ENCODE measurements around the gene LGR4. TPM values are rescaled to one million over a fixed set of nuclear protein-coding genes. Genes with fewer than 3 reads are reported as not detected.

The LGR4 gene
- total and polyA plus RNA-seq, 9 of the 15 experiments (the other 6 are each of a cell fraction or from before 2014, with no cell fraction given) = 0.94 to 10.1 (median 5.8) TPM

GRCh38 chr11:27367881-27368280 is 104.7 kb downstream of the LGR4 start:
- no peak for TF ChIP-seq ASH1L (IDR thresholded peaks at IDR 0.05; ENCODE audit: borderline replicate concordance, low read depth, partially characterized antibody)
- TF ChIP-seq U2AF2 (optimal IDR thresholded peaks at IDR 0.05; ENCODE audit: low read depth, low read length) = no peak
- no peak for TF ChIP-seq HOXB6 (CRISPR knock-in tag; IDR thresholded peaks at IDR 0.05; ENCODE audit: borderline replicate concordance)
- TF ChIP-seq NR2C1 (IDR thresholded peaks at IDR 0.05) = no peak
- TF ChIP-seq NR2C1 (tag; IDR thresholded peaks at IDR 0.05) = no peak
- no peak for TF ChIP-seq ERF (CRISPR knock-in tag; IDR thresholded peaks at IDR 0.05)
- no peak for TF ChIP-seq JUN (IDR thresholded peaks at IDR 0.05; ENCODE audit: borderline replicate concordance, low read depth, low read length)
- TF ChIP-seq JUN (CRISPR knock-in tag; IDR thresholded peaks at IDR 0.05; ENCODE audit: borderline replicate concordance) = no peak
- TF ChIP-seq NUFIP1 (IDR thresholded peaks at IDR 0.05; ENCODE audit: partially characterized antibody) = no peak
- TF ChIP-seq MCM2 (IDR thresholded peaks at IDR 0.05; ENCODE audit: low read depth) = no peak
- intact Hi-C loops (cut with micrococcal nuclease) (no loop called here), in situ Hi-C loops (cut with MboI) (no loop called here)
- H3K9ac ChIP-seq (ENCODE audit: insufficient read depth in 1 of 2, low read depth in 2 of 2, low read length in 2 of 2) = no peak overlapping the region
- 81% methylated on average over 10 of the region's 10 CpGs for WGBS (ENCODE audit: insufficient coverage, low coverage, missing lambda C conversion rate)
- POLR2A ChIA-PET = interaction anchor here (0.6 kb wide), 1 partner anchor 92 kb away, joined by 3 read pairs; no protein-coding TSS in a partner anchor
- H3K4me2 ChIP-seq (ENCODE audit: insufficient read depth, low read length) = no peak overlapping the region
- no peak overlapping the region for H2AFZ ChIP-seq (ENCODE audit: low read depth, low read length)
- H3K79me2 ChIP-seq (ENCODE audit: control insufficient read depth, insufficient read depth, low read length) = no peaks in the 10 kb centered on the region; the same call in 2 of the 3 replicates
- DNase-seq (ENCODE audit: extremely low read depth in 1 of 4, low spot score in 3 of 4) (no peak), ATAC-seq (no peak), FAIRE-seq (no peak)
- no peaks in the 10 kb centered on the region for H4K20me1 ChIP-seq (replicated peaks; ENCODE audit: control insufficient read depth, insufficient read depth, low read length)
- H3K4me1 ChIP-seq (replicated peaks in 1 of 2; ENCODE audit: control insufficient read depth in 2 of 2, insufficient read depth in 2 of 2, low read length in 2 of 2) = peaks cover 20 to 34% of the 10 kb centered on the region in 2 experiments
- no peaks in the 10 kb centered on the region for H3K27me3 ChIP-seq (ENCODE audit: control insufficient read depth in 2 of 2, insufficient read depth in 2 of 2, low read length in 2 of 2)
- no peak overlapping the region for H3K4me3 ChIP-seq
- no peak overlapping the region for H3K27ac ChIP-seq (ENCODE audit: extremely low read depth, low read depth, low read length)
- CTCF ChIA-PET (ENCODE audit: low intra/inter-chr PET ratio) = no interaction called here
- BruUV-seq (replicated peaks) = no TSS peak
- H3K9me1 ChIP-seq (ENCODE audit: control insufficient read depth, insufficient read depth, low read length) = no peaks in the 10 kb centered on the region
- no peaks in the 10 kb centered on the region; the same call in 2 of the 3 replicates for H3K36me3 ChIP-seq (ENCODE audit: control insufficient read depth, insufficient read depth, low read length)
- H3K9me3 ChIP-seq (replicated peaks; ENCODE audit: control insufficient read depth, insufficient read depth, low read depth, low read length) = no peaks in the 10 kb centered on the region
